Putamen (tissue), 1 donor: Measurements from ENCODE around the gene ATP9B.

Source experiments
- DNase-seq: peaks from one replicate; pipeline ENCODE4 v3.0.0-alpha.2; 2016; ENCODE audit warnings: low spot score

Gene ATP9B

GRCh38 chr18:79413025-79413424, 343.8 kb downstream of the ATP9B start:
- DNase-seq = no peak

- no peak for DNase-seq
Observed at GRCh38 chr18:79413426-79413825, 344.2 kb downstream of the ATP9B start.

GRCh38 chr18:79413901-79414300, 344.7 kb downstream of the ATP9B start:
- DNase-seq = no peak

GRCh38 chr18:79416022-79416676, 347.0 kb downstream of the ATP9B start:
- no peak for DNase-seq

GRCh38 chr18:79416677-79417052, 347.5 kb downstream of the ATP9B start:
- DNase-seq = no peak

- no peak for DNase-seq
Observed at GRCh38 chr18:79418236-79418635, 349.0 kb downstream of the ATP9B start.

GRCh38 chr18:79418642-79419041, 349.4 kb downstream of the ATP9B start:
- no peak for DNase-seq

- DNase-seq = no peak
Observed at GRCh38 chr18:79420033-79420745, 351.0 kb downstream of the ATP9B start.

GRCh38 chr18:79421275-79421857, 352.2 kb downstream of the ATP9B start:
- DNase-seq = no peak

- no peak for DNase-seq
Observed at GRCh38 chr18:79422022-79422782, 353.0 kb downstream of the ATP9B start.

- DNase-seq = no peak
Observed at GRCh38 chr18:79422783-79423165, 353.6 kb downstream of the ATP9B start.

- no peak for DNase-seq
Observed at GRCh38 chr18:79423211-79424007, 354.2 kb downstream of the ATP9B start.

GRCh38 chr18:79424008-79424565, 354.9 kb downstream of the ATP9B start:
- DNase-seq = no peak

- no peak for DNase-seq
Observed at GRCh38 chr18:79424880-79425568, 355.8 kb downstream of the ATP9B start.

- no peak for DNase-seq
Observed at GRCh38 chr18:79425569-79425886, 356.3 kb downstream of the ATP9B start.

GRCh38 chr18:79426376-79427300, 357.4 kb downstream of the ATP9B start:
- no peak for DNase-seq

GRCh38 chr18:79427368-79428225, 358.4 kb downstream of the ATP9B start:
- DNase-seq = no peak
